ENCODE data around the gene CAPZA1. TPM values are rescaled to one million over a fixed set of nuclear protein-coding genes. Genes with fewer than 3 reads are reported as not detected.

CAPZA1 gene
- total and polyA plus RNA-seq, 4 donors, result 28.6 to 74.8 (median 48.9) TPM

- no peak overlapping the region for H3K27ac ChIP-seq (ENCODE audit: low read depth in 1 of 2, low read length in 2 of 2)
- TF ChIP-seq EGR1 (IDR thresholded peaks at IDR 0.05; ENCODE audit: low read depth in 2 of 2), result no peak
- no peak for TF ChIP-seq RAD21 (IDR thresholded peaks at IDR 0.05)
- TF ChIP-seq TAF1 (conservative IDR thresholded peaks at IDR 0.05), result no peak
- no peak for TF ChIP-seq SP1 (IDR thresholded peaks at IDR 0.05)
- TF ChIP-seq REST (IDR thresholded peaks at IDR 0.05), result no peak
- no peak for TF ChIP-seq NR2F2 (IDR thresholded peaks at IDR 0.05)
- TF ChIP-seq JUND (IDR thresholded peaks at IDR 0.05), result no peak
- TF ChIP-seq, protein P1, sequence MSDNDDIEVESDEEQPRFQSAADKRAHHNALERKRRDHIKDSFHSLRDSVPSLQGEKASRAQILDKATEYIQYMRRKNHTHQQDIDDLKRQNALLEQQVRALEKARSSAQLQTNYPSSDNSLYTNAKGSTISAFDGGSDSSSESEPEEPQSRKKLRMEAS (IDR thresholded peaks at IDR 0.05), result no peak
- TF ChIP-seq HNF4A (conservative IDR thresholded peaks at IDR 0.05), result no peak
- no peak for TF ChIP-seq FOXA1 (IDR thresholded peaks at IDR 0.05)
- no peak for TF ChIP-seq HNF4G (IDR thresholded peaks at IDR 0.05)
- TF ChIP-seq, protein P2, sequence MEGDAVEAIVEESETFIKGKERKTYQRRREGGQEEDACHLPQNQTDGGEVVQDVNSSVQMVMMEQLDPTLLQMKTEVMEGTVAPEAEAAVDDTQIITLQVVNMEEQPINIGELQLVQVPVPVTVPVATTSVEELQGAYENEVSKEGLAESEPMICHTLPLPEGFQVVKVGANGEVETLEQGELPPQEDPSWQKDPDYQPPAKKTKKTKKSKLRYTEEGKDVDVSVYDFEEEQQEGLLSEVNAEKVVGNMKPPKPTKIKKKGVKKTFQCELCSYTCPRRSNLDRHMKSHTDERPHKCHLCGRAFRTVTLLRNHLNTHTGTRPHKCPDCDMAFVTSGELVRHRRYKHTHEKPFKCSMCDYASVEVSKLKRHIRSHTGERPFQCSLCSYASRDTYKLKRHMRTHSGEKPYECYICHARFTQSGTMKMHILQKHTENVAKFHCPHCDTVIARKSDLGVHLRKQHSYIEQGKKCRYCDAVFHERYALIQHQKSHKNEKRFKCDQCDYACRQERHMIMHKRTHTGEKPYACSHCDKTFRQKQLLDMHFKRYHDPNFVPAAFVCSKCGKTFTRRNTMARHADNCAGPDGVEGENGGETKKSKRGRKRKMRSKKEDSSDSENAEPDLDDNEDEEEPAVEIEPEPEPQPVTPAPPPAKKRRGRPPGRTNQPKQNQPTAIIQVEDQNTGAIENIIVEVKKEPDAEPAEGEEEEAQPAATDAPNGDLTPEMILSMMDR (IDR thresholded peaks at IDR 0.05; ENCODE audit: low read depth, low read length, missing input control), result no peak
- no peak for TF ChIP-seq RXRA (IDR thresholded peaks at IDR 0.05)
- TF ChIP-seq, protein P3, sequence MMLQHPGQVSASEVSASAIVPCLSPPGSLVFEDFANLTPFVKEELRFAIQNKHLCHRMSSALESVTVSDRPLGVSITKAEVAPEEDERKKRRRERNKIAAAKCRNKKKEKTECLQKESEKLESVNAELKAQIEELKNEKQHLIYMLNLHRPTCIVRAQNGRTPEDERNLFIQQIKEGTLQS (IDR thresholded peaks at IDR 0.05), result no peak
- TF ChIP-seq, protein P4, sequence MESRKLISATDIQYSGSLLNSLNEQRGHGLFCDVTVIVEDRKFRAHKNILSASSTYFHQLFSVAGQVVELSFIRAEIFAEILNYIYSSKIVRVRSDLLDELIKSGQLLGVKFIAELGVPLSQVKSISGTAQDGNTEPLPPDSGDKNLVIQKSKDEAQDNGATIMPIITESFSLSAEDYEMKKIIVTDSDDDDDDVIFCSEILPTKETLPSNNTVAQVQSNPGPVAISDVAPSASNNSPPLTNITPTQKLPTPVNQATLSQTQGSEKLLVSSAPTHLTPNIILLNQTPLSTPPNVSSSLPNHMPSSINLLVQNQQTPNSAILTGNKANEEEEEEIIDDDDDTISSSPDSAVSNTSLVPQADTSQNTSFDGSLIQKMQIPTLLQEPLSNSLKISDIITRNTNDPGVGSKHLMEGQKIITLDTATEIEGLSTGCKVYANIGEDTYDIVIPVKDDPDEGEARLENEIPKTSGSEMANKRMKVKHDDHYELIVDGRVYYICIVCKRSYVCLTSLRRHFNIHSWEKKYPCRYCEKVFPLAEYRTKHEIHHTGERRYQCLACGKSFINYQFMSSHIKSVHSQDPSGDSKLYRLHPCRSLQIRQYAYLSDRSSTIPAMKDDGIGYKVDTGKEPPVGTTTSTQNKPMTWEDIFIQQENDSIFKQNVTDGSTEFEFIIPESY (IDR thresholded peaks at IDR 0.05), result no peak
- no peak for TF ChIP-seq FOXA2 (IDR thresholded peaks at IDR 0.05)
- no peak for TF ChIP-seq YY1 (IDR thresholded peaks at IDR 0.05)
- no peak for TF ChIP-seq GABPA (IDR thresholded peaks at IDR 0.05 in 1 of 2, conservative IDR thresholded peaks at IDR 0.05 in 1 of 2)
Observed at GRCh38 chr1:112678605-112679004, 59.0 kb downstream of the CAPZA1 start.

More at GRCh38 chr1:112678605-112679004, 59.0 kb downstream of the CAPZA1 start:
- no peaks in the 10 kb centered on the region for H3K36me3 ChIP-seq (ENCODE audit: control insufficient read depth in 4 of 4, insufficient read depth in 3 of 4, low read depth in 1 of 4, low read length in 3 of 4)
- no peaks in the 10 kb centered on the region for H3K27me3 ChIP-seq (ENCODE audit: control insufficient read depth in 4 of 4, insufficient read depth in 4 of 4, low read length in 3 of 4)
- no peak for DNase-seq (ENCODE audit: low spot score)
- whole genome bisulfite sequencing, result 95% methylated on average over 3 of the region's 3 CpGs
- H3K9me3 ChIP-seq (ENCODE audit: control insufficient read depth in 4 of 4, low read length in 3 of 4), result no peaks in the 10 kb centered on the region
- no peak overlapping the region for H3K4me3 ChIP-seq (ENCODE audit: low read depth in 1 of 3, low read length in 3 of 3)
- no peak overlapping the region for H3K9ac ChIP-seq (ENCODE audit: low read depth in 1 of 2, low read length in 2 of 2)
- H3K4me1 ChIP-seq (ENCODE audit: control insufficient read depth in 4 of 4, insufficient read depth in 4 of 4, low read length in 3 of 4), result peaks cover 0 to 21% (median 15%) of the 10 kb centered on the region in 4 donors
